Measurements from ENCODE around the gene MRPL38. TPM values are rescaled to one million over a fixed set of nuclear protein-coding genes. Genes with fewer than 3 reads are reported as not detected.

Gene MRPL38
- total RNA-seq, 4 donors from 2014 or later, result 40.6 to 117 (median 48.5) TPM

GRCh38 chr17:75919611-75920010 lies 14.9 kb upstream of the MRPL38 start:
- Histone ChIP-seq H3K27ac (no peak overlapping the region), H3K4me1 (peaks cover 0 to 5% (median 1%) of the 10 kb centered on the region in 4 donors), H3K4me3 (no peak overlapping the region), H3K27me3 (no peaks in the 10 kb centered on the region), H3K9me3 (no peaks in the 10 kb centered on the region), H3K36me3 (no peaks in the 10 kb centered on the region)
- no peak for TF ChIP-seq CTCF (IDR thresholded peaks at IDR 0.05)
- TF ChIP-seq EP300 (IDR thresholded peaks at IDR 0.05; ENCODE audit: low read depth), result no peak
- TF ChIP-seq POLR2AphosphoS5 (IDR thresholded peaks at IDR 0.05), result no peak
- TF ChIP-seq POLR2A (IDR thresholded peaks at IDR 0.05), result no peak
- WGBS, 2 donors (ENCODE audit: low coverage in 1 of 2), result 92% methylated on average over 22 of the region's 22 CpGs; no CpG with 5 or more reads in 1 of the 2 donors
- in situ Hi-C loops (cut with MboI; ENCODE audit: low pct_ligation_motif_present in 1 of 4, low pct_unique_long_range_greater_than_20kb in 1 of 4, low sequenced_read_pairs in 3 of 4) (loop anchor here in 2 of 4 donors (10.0 to 25.0 kb wide), 3 partner anchors 65 to 268 kb away; partner anchors contain the start of gene CDK3 (in 1 of the 2)), intact Hi-C loops (cut with DNase I; ENCODE audit: low total_unique reads) (no loop called here)
- no peak for DNase-seq

- Histone ChIP-seq H3K36me3 (no peaks in the 10 kb centered on the region), H3K27me3 (no peaks in the 10 kb centered on the region), H3K4me1 (no peaks in the 10 kb centered on the region), H3K4me3 (no peak overlapping the region), H3K9me3 (no peaks in the 10 kb centered on the region), H3K27ac (no peak overlapping the region)
- in situ Hi-C loops (cut with MboI; ENCODE audit: low pct_ligation_motif_present in 1 of 4, low pct_unique_long_range_greater_than_20kb in 1 of 4, low sequenced_read_pairs in 3 of 4) (loop anchor here in 2 of 4 donors (10.0 to 25.0 kb wide), 3 partner anchors 67 to 269 kb away; partner anchors contain the start of gene CDK3 (in 1 of the 2)), intact Hi-C loops (cut with DNase I; ENCODE audit: low total_unique reads) (no loop called here)
- 96% methylated on average over 31 of the region's 31 CpGs; no CpG with 5 or more reads in 1 of the 2 donors for WGBS, 2 donors (ENCODE audit: low coverage in 1 of 2)
- no peak for DNase-seq
- TF ChIP-seq EP300 (IDR thresholded peaks at IDR 0.05; ENCODE audit: low read depth), result no peak
- TF ChIP-seq CTCF (IDR thresholded peaks at IDR 0.05), result no peak
- no peak for TF ChIP-seq POLR2AphosphoS5 (IDR thresholded peaks at IDR 0.05)
- no peak for TF ChIP-seq POLR2A (IDR thresholded peaks at IDR 0.05)
These were observed 13.3 kb upstream of the MRPL38 start for GRCh38 chr17:75917917-75918445.

- no peaks in the 10 kb centered on the region for H3K36me3 ChIP-seq
- no peaks in the 10 kb centered on the region for H3K4me1 ChIP-seq
- no peak overlapping the region for H3K4me3 ChIP-seq
- no peak for TF ChIP-seq CTCF (IDR thresholded peaks at IDR 0.05)
- TF ChIP-seq POLR2AphosphoS5 (IDR thresholded peaks at IDR 0.05), result no peak
- TF ChIP-seq EP300 (IDR thresholded peaks at IDR 0.05; ENCODE audit: low read depth), result no peak
- TF ChIP-seq POLR2A (IDR thresholded peaks at IDR 0.05), result no peak
- 86 to 100% methylated on average over 3 to 23 of the region's 23 CpGs for WGBS, 2 donors (ENCODE audit: low coverage in 1 of 2)
- no peak for DNase-seq
- no peaks in the 10 kb centered on the region for H3K9me3 ChIP-seq
- in situ Hi-C loops (cut with MboI; ENCODE audit: low pct_ligation_motif_present in 1 of 4, low pct_unique_long_range_greater_than_20kb in 1 of 4, low sequenced_read_pairs in 3 of 4), result loop anchor here in 2 of 4 donors (10.0 to 25.0 kb wide), 3 partner anchors 67 to 270 kb away; partner anchors contain the start of gene CDK3 (in 1 of the 2)
- intact Hi-C loops (cut with DNase I; ENCODE audit: low total_unique reads), result no loop called here
- no peak overlapping the region for H3K27ac ChIP-seq
- H3K27me3 ChIP-seq, result no peaks in the 10 kb centered on the region
These were observed 12.6 kb upstream of the MRPL38 start for GRCh38 chr17:75917141-75917916.

GRCh38 chr17:75915268-75915667 lies 10.6 kb upstream of the MRPL38 start:
- intact Hi-C loops (cut with DNase I; ENCODE audit: low total_unique reads), result no loop called here
- no peak overlapping the region for H3K27ac ChIP-seq
- no peaks in the 10 kb centered on the region for H3K36me3 ChIP-seq
- DNase-seq, result no peak
- TF ChIP-seq EP300 (IDR thresholded peaks at IDR 0.05; ENCODE audit: low read depth) (no peak), CTCF (IDR thresholded peaks at IDR 0.05) (no peak), POLR2A (IDR thresholded peaks at IDR 0.05) (no peak), POLR2AphosphoS5 (IDR thresholded peaks at IDR 0.05) (no peak)
- H3K27me3 ChIP-seq, result no peaks in the 10 kb centered on the region
- 94% methylated on average over 7 of the region's 8 CpGs; no CpG with 5 or more reads in 1 of the 2 donors for WGBS, 2 donors (ENCODE audit: low coverage in 1 of 2)
- H3K4me1 ChIP-seq, result no peaks in the 10 kb centered on the region
- H3K9me3 ChIP-seq, result no peaks in the 10 kb centered on the region
- in situ Hi-C loops (cut with MboI; ENCODE audit: low pct_ligation_motif_present in 1 of 4, low pct_unique_long_range_greater_than_20kb in 1 of 4, low sequenced_read_pairs in 3 of 4), result loop anchor here in 2 of 4 donors (10.0 to 25.0 kb wide), 3 partner anchors 70 to 272 kb away; partner anchors contain the start of gene CDK3 (in 1 of the 2)
- no peak overlapping the region for H3K4me3 ChIP-seq
